ENCODE results near the gene FHIT.

Gene FHIT

GRCh38 chr3:60009931-60010478 lies 1241.2 kb downstream of the FHIT start:
- no peak for DNase-seq

- no peak for DNase-seq
Measured at GRCh38 chr3:60001369-60001768, 1249.9 kb downstream of the FHIT start.

- no peak for DNase-seq
Measured at GRCh38 chr3:60000311-60001105, 1250.7 kb downstream of the FHIT start.

- no peak for DNase-seq
Measured at GRCh38 chr3:59998058-59998457, 1253.2 kb downstream of the FHIT start.

GRCh38 chr3:59997583-59997982 lies 1253.7 kb downstream of the FHIT start:
- DNase-seq = no peak

- DNase-seq = no peak
Measured at GRCh38 chr3:59996056-59996455, 1255.2 kb downstream of the FHIT start.

GRCh38 chr3:59995563-59995962 lies 1255.7 kb downstream of the FHIT start:
- no peak for DNase-seq

GRCh38 chr3:59994732-59995304 lies 1256.4 kb downstream of the FHIT start:
- no peak for DNase-seq

GRCh38 chr3:59992578-59992977 lies 1258.7 kb downstream of the FHIT start:
- DNase-seq = no peak

DNA sequence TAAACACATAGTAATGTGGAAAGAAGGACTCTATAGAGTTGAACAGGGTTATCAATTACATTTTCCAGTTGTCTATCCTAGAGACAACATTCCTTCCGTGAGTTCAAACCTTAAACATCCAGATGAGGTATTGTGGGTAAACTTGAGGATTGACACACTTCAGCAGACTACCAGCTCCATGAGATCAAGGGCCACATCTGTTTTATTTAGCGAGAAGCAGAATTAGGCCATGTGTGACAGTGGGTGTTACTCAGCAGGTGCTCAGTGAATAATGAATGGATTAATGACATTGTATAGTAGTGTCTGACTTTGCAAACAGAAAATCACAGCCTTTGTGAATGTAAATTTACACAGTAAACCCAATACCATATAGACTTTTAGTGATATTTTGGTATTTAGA lies 1260.3 kb downstream of the FHIT start:
- no peak for DNase-seq

- DNase-seq = no peak
Measured at GRCh38 chr3:59982510-59982909, 1268.7 kb downstream of the FHIT start.

- DNase-seq = no peak
Measured at GRCh38 chr3:59981377-59981776, 1269.9 kb downstream of the FHIT start.

- no peak for DNase-seq
Measured at GRCh38 chr3:59980576-59980975, 1270.7 kb downstream of the FHIT start.

GRCh38 chr3:59979542-59979941 lies 1271.7 kb downstream of the FHIT start:
- DNase-seq = no peak

DNA sequence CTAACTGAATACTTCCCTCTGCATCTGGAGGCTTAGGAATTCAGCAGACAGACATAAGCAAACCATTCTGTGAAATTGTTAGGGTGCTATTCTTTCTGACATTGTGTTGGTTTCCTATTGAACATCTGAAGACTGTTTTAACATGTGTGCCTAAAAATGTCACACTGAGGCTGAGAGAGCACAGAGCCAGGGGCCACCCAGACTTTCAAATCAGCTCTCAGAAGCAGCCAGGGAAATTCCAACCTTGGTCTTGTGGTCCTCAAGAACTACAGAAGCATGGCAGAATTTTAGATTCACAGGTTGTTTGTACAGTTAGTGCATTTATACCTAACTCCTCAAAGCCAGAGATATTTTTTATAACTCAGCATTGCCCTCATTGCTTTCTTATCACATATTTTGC lies 1272.3 kb downstream of the FHIT start:
- DNase-seq = no peak

DNA sequence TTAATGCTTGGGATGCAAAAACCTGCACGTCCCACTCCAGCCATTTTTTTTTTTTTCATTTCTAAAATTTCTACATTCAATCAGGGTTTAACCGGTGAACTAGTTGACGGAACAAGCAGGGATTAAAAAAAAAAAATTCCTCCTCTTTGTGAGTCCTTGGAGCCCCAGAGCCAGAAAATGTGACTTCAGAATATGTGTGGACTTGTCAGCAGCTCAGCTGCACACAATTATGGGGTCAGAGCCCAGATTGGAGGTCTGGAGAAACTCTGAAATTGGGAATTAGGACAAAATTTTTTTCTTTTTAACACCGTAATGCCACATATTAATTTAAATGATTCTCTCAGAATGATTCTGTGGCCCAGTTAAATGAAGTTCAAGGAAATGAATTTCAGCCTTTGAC lies 1280.5 kb downstream of the FHIT start:
- DNase-seq = no peak

- no peak for DNase-seq
Measured at GRCh38 chr3:59970376-59970775, 1280.9 kb downstream of the FHIT start.

GRCh38 chr3:59968513-59969045 lies 1282.7 kb downstream of the FHIT start:
- no peak for DNase-seq

- DNase-seq = no peak
Measured at GRCh38 chr3:59963676-59964075, 1287.6 kb downstream of the FHIT start.

- no peak for DNase-seq
Measured at GRCh38 chr3:59957150-59957549, 1294.1 kb downstream of the FHIT start.

DNA sequence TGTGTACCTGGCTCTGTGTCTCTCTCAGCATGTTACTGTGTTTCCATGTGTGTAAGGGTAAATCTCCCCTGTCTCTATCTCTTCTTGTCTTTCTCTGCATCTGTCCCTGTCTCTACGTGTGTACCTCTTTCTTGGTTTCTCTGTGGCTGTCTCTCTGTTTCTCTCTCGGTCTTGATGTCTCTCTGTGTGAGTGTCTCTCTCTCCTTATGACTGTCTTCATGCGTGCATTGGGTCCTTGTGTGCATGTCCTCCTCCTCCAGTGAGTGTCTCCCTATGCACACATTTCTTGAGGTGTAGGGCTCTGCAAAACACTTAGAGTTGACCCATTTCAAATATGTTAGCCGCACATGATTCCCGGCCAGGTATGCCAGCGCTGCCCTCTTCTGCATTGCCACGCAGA lies 1298.1 kb downstream of the FHIT start:
- no peak for DNase-seq

DNA sequence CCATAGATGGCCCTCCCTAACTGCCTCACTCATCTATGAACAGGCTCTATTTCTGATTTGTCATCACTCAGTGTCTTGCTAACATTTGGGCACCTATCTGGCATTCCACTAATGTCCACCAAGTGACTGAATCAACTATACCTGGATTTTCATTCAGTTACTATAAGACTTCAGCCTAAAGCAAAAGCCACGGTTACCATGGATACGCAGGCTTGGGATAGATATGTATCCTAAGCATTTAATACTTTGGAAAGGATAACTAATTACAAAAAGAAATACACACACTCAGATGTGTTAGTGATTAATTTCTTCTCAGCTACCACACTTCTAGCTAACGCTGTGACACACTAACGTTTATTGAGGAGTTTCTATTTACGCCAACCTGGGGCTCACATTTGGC lies 1301.9 kb downstream of the FHIT start:
- DNase-seq = no peak

DNA sequence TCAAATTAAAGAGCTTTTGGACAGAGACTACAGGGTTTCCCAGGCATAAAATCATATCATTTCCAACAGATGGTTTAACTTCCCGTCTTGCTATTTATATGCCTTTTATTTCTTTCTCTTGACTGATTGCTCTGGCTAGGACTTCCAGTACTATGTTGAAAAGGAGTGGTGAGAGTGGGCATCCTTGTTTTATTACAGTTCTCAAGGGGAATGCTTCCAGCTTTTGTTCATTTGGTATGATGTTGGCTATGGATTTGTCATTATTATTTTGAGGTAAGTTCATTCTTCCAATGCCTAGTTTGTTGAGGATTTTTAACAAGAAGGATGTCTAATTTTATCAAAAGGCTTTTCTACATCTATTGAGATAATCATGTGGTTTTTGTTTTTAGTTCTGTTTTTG lies 1304.9 kb downstream of the FHIT start:
- DNase-seq = no peak

DNA sequence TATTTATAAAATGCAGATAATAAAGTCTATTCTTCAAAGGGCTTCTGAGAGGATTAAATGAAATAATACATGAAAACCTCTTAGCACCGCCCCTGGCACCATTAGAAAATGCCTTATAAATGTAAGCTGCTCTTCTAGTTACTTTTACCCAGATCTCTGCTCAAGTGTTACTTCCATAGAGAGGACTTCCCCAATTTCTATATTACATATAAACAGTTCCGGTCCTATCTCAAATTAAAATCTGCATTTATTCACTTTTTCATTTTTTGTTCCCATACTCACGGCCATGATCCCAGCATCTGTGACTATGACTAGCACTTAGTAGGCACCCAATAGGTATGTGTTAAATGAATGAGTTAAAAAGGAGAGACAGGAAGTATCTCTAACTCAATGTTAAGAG lies 1310.5 kb downstream of the FHIT start:
- no peak for DNase-seq
